Tibial nerve (tissue), 4 donors: ENCODE data around the gene THYN1.

Experiments used
- CTCF ChIP-seq, 5 experiments: fragments of 200-600 bp in 3 of 5; fragments of 450-650 bp in 2 of 5; sonication (generic) in 3 of 5; IDR thresholded peaks; one replicate each; pipeline ENCODE4 v1.5.1; 2016 to 2019; ENCODE audit warnings: antibody characterized with exemption in 5 of 5, mild to moderate bottlenecking in 3 of 5, moderate library complexity in 2 of 5
- EP300 ChIP-seq, 2 donors: sonication (generic); formaldehyde crosslinking; IDR thresholded peaks; one replicate each; pipeline ENCODE4 v1.6.1; 2017; ENCODE audit warnings: antibody characterized with exemption in 2 of 2, mild to moderate bottlenecking in 1 of 2
- POLR2A ChIP-seq, 2 donors: fragments of 450-650 bp; IDR thresholded peaks; one replicate each; pipeline ENCODE4 v1.6.1; 2017; ENCODE audit warnings: antibody characterized with exemption in 2 of 2, mild to moderate bottlenecking in 2 of 2, moderate library complexity in 2 of 2

DNA sequence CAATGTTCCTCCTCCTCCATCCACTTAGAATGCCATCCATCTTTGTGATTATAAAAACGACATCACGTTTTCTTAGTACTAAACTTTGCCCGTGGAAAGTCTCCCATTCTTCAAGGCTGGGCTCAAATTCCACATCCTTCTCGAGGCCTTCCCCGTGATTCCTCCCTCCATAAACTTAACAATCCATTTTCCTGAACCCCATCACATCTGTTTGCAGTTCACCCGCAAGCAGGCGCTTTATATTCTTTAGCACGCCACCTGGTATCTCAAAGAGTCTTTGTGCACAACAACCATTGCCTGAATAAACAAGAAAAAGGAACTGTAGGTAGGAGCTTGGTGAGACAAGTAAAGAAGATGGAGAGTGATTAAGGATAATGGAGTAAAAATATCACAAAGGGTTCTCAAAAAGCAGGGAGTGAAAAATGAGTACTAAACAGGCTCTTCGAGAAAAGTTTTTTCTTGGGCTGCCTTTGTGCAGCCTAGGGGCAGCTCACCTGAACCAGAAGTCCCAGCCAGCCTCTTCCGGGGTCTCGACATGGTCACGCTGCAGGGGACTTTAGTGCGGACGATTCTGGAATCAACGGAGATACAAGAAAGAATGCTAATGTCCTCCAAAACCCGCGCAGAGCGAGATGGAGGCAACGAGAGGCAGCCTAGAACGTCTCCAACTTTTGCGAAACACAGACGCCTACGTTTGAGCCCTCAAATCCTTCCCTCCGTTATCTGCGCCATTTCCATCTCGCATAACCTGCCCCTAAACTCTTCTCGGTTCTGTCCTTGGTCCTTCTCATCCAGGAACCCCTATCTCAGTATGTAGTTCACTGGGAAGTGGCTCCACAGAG, 585 bp downstream of the THYN1 start:
- TF ChIP-seq CTCF (IDR thresholded peaks at IDR 0.05) (no peak), EP300 (IDR thresholded peaks at IDR 0.05) (no peak), POLR2A (IDR thresholded peaks at IDR 0.05) (no peak)
